Kasumi-1 (cell line): Measurements from ENCODE around the gene OR2F1.
"Not testable (repeated sequence)": the region's sequence is repeated elsewhere in the genome, so short reads cannot be mapped to it uniquely, and the experiment has no call there.

Experiments
- DNase-seq, 2 experiments: peaks; one replicate each; lab custom pipeline; 2025; lab: John Stamatoyannopoulos, UW

The OR2F1 gene

GRCh38 chr7:144009361-144009760 lies 54.7 kb downstream of the OR2F1 start:
- no peak for DNase-seq

- not testable (repeated sequence) for DNase-seq
Observed at GRCh38 chr7:144010061-144010460, 55.4 kb downstream of the OR2F1 start.

- DNase-seq, result not testable (repeated sequence)
Observed at GRCh38 chr7:144010821-144011220, 56.2 kb downstream of the OR2F1 start.

- DNase-seq, result no peak
Observed at GRCh38 chr7:144011458-144012230, 57.0 kb downstream of the OR2F1 start.
